IPS-18a (cell line): ENCODE results near the gene MCM7.
"Not testable (repeated sequence)": the region's sequence is repeated elsewhere in the genome, so short reads cannot be mapped to it uniquely, and the experiment has no call there.

Experiments used
- H3K27ac ChIP-seq: one replicate; pipeline ENCODE4 v1.5.1; 2013; ENCODE audit warnings: low read length
- H3K27me3 ChIP-seq: one replicate; pipeline ENCODE4 v1.6.1; 2013; ENCODE audit warnings: mild to moderate bottlenecking, low read length; ENCODE audit not compliant: control insufficient read depth, insufficient read depth
- H3K36me3 ChIP-seq: one replicate; pipeline ENCODE4 v1.6.1; 2013; ENCODE audit warnings: low read depth, low read length; ENCODE audit not compliant: control insufficient read depth
- H3K4me1 ChIP-seq: one replicate; pipeline ENCODE4 v1.6.1; 2013; ENCODE audit warnings: low read depth, low read length; ENCODE audit not compliant: control insufficient read depth
- H3K4me3 ChIP-seq: one replicate; pipeline ENCODE4 v1.5.1; 2013; ENCODE audit warnings: low read length
- H3K9ac ChIP-seq: one replicate; pipeline ENCODE4 v1.6.1; 2013; ENCODE audit warnings: mild to moderate bottlenecking, low read length, moderate library complexity
- H3K9me3 ChIP-seq: one replicate; pipeline ENCODE4 v1.6.1; 2013; ENCODE audit warnings: low read depth, low read length; ENCODE audit not compliant: control insufficient read depth

MCM7 gene

GRCh38 chr7:100130608-100131453 lies 29.6 kb upstream of the MCM7 start:
- H3K4me1 ChIP-seq: peaks cover 4% of the 10 kb centered on the region
- H3K9me3 ChIP-seq: no peaks in the 10 kb centered on the region
- peaks cover 22% of the 10 kb centered on the region for H3K27me3 ChIP-seq
- no peak overlapping the region for H3K9ac ChIP-seq
- H3K27ac ChIP-seq: no peak overlapping the region
- no peaks in the 10 kb centered on the region for H3K36me3 ChIP-seq
- H3K4me3 ChIP-seq: peak overlapping the region; percentile 56

- H3K27me3 ChIP-seq: peaks cover 22% of the 10 kb centered on the region
- H3K36me3 ChIP-seq, H3K4me3 ChIP-seq, H3K27ac ChIP-seq, H3K4me1 ChIP-seq, H3K9ac ChIP-seq, H3K9me3 ChIP-seq: not testable (repeated sequence)
Measured at GRCh38 chr7:100130220-100130607, 29.0 kb upstream of the MCM7 start.

GRCh38 chr7:100128637-100128963 lies 27.4 kb upstream of the MCM7 start:
- no peak overlapping the region for H3K9ac ChIP-seq
- no peaks in the 10 kb centered on the region for H3K36me3 ChIP-seq
- peak overlapping the region; percentile 95 for H3K4me3 ChIP-seq
- H3K9me3 ChIP-seq: no peaks in the 10 kb centered on the region
- H3K27me3 ChIP-seq: peaks cover 22% of the 10 kb centered on the region
- no peak overlapping the region for H3K27ac ChIP-seq
- peaks cover 4% of the 10 kb centered on the region for H3K4me1 ChIP-seq

- H3K4me1 ChIP-seq: peaks cover 4% of the 10 kb centered on the region
- no peaks in the 10 kb centered on the region for H3K9me3 ChIP-seq
- peak overlapping the region; percentile 95 for H3K9ac ChIP-seq
- H3K4me3 ChIP-seq: peak overlapping the region; percentile 95
- no peaks in the 10 kb centered on the region for H3K36me3 ChIP-seq
- no peak overlapping the region for H3K27ac ChIP-seq
- peaks cover 22% of the 10 kb centered on the region for H3K27me3 ChIP-seq
Measured at GRCh38 chr7:100127866-100128636, 26.9 kb upstream of the MCM7 start.

- Histone ChIP-seq H3K27ac (peak within 1 kb of the TSS; percentile 89), H3K4me1 (peaks cover 4% of the 10 kb centered on the region), H3K4me3 (peak within 1 kb of the TSS; percentile 95)
Measured at GRCh38 chr7:100126931-100127865, 26.0 kb upstream of the MCM7 start, which contains the start of gene MBLAC1. TSS of gene MBLAC1 (plus strand) at chr7:100126967. CDS start at chr7:100127396, 429 bp downstream.

GRCh38 chr7:100126239-100126930 lies 25.2 kb upstream of the MCM7 start:
- peak overlapping the region; percentile 95 for H3K9ac ChIP-seq
- H3K36me3 ChIP-seq: no peaks in the 10 kb centered on the region
- H3K4me3 ChIP-seq: peak overlapping the region; percentile 95
- H3K27ac ChIP-seq: peak overlapping the region; percentile 89
- peaks cover 22% of the 10 kb centered on the region for H3K27me3 ChIP-seq
- H3K9me3 ChIP-seq: no peaks in the 10 kb centered on the region
- H3K4me1 ChIP-seq: peaks cover 4% of the 10 kb centered on the region

More at GRCh38 chr7:100126931-100127865, 26.0 kb upstream of the MCM7 start, which contains the start of gene MBLAC1:
- Histone ChIP-seq H3K9me3 (no peaks in the 10 kb centered on the region), H3K27me3 (peaks cover 22% of the 10 kb centered on the region), H3K36me3 (no peaks in the 10 kb centered on the region), H3K9ac (peak within 1 kb of the TSS; percentile 95)

- H3K27me3 ChIP-seq: peaks cover 20% of the 10 kb centered on the region
- no peaks in the 10 kb centered on the region for H3K36me3 ChIP-seq
- H3K9ac ChIP-seq: no peak overlapping the region
- H3K27ac ChIP-seq: no peak overlapping the region
- peaks cover 10% of the 10 kb centered on the region for H3K4me1 ChIP-seq
- no peak overlapping the region for H3K4me3 ChIP-seq
- H3K9me3 ChIP-seq: no peaks in the 10 kb centered on the region
Measured at GRCh38 chr7:100124301-100125230, 23.4 kb upstream of the MCM7 start.

GRCh38 chr7:100122568-100122967 lies 21.4 kb upstream of the MCM7 start:
- H3K9ac ChIP-seq: no peak overlapping the region
- no peak overlapping the region for H3K4me3 ChIP-seq
- H3K36me3 ChIP-seq: no peaks in the 10 kb centered on the region
- peaks cover under 1% of the 10 kb centered on the region for H3K27me3 ChIP-seq
- no peak overlapping the region for H3K27ac ChIP-seq
- no peaks in the 10 kb centered on the region for H3K9me3 ChIP-seq
- H3K4me1 ChIP-seq: peaks cover 6% of the 10 kb centered on the region

GRCh38 chr7:100122067-100122466 lies 20.9 kb upstream of the MCM7 start:
- Histone ChIP-seq H3K9ac (no peak overlapping the region), H3K36me3 (no peaks in the 10 kb centered on the region), H3K4me1 (peaks cover 6% of the 10 kb centered on the region), H3K27me3 (no peaks in the 10 kb centered on the region), H3K9me3 (no peaks in the 10 kb centered on the region), H3K4me3 (no peak overlapping the region), H3K27ac (no peak overlapping the region)

- Histone ChIP-seq H3K4me3 (peak overlapping the region; percentile 85), H3K4me1 (peaks cover 6% of the 10 kb centered on the region), H3K27ac (peak overlapping the region; percentile 0), H3K27me3 (no peaks in the 10 kb centered on the region), H3K9me3 (no peaks in the 10 kb centered on the region), H3K9ac (no peak overlapping the region), H3K36me3 (no peaks in the 10 kb centered on the region)
Measured at GRCh38 chr7:100120733-100121036, 19.5 kb upstream of the MCM7 start.
